GM19463 (cell line): ENCODE results near the gene KLHL33.

Experiments
- ATAC-seq: cut with Tn5 transposase; IDR thresholded peaks from one replicate; pipeline ENCODE4 v1.9.1; 2021; ENCODE audit warnings: mild to moderate bottlenecking, moderate library complexity; ENCODE audit not compliant: unreplicated experiment

KLHL33 gene

GRCh38 chr14:20435582-20436362 is at the start of gene KLHL33:
Gene KLHL33 (minus strand): TSS chr14:20436166. CDS start chr14:20435811, 355 bp downstream.
- no peak for ATAC-seq

GRCh38 chr14:20482382-20482781 is 46.4 kb upstream of the KLHL33 start:
- no peak for ATAC-seq

- ATAC-seq, result no peak
Observed at GRCh38 chr14:20478894-20479293, 42.9 kb upstream of the KLHL33 start.

- no peak for ATAC-seq
Observed at GRCh38 chr14:20477211-20477876, 41.4 kb upstream of the KLHL33 start.

- no peak for ATAC-seq
Observed at GRCh38 chr14:20476776-20477175, 40.8 kb upstream of the KLHL33 start.

GRCh38 chr14:20472536-20473169 is 36.7 kb upstream of the KLHL33 start:
- ATAC-seq, result no peak

GRCh38 chr14:20470603-20470901 is 34.6 kb upstream of the KLHL33 start:
- no peak for ATAC-seq

GRCh38 chr14:20469890-20470602 is 34.1 kb upstream of the KLHL33 start:
- peak; percentile 35 for ATAC-seq

- ATAC-seq, result peak; percentile 95
Observed at GRCh38 chr14:20469242-20469889, 33.4 kb upstream of the KLHL33 start, which contains the start of gene PNP. Gene PNP (plus strand): TSS chr14:20469406. CDS start chr14:20469525, 119 bp downstream.

GRCh38 chr14:20468764-20469241 is 32.8 kb upstream of the KLHL33 start:
- ATAC-seq, result no peak

GRCh38 chr14:20461225-20462141 is 25.5 kb upstream of the KLHL33 start, which contains the start of gene PIP4P1:
Gene PIP4P1 (minus strand): TSS chr14:20461434. CDS start chr14:20461325, 109 bp downstream.
- ATAC-seq, result peak; percentile 92

- ATAC-seq, result peak; percentile 1
Observed at GRCh38 chr14:20460458-20461224, 24.7 kb upstream of the KLHL33 start.

GRCh38 chr14:20458031-20458789 is 22.2 kb upstream of the KLHL33 start:
- no peak for ATAC-seq

- no peak for ATAC-seq
Observed at GRCh38 chr14:20456971-20457370, 21.0 kb upstream of the KLHL33 start.

- peak; percentile 37 for ATAC-seq
Observed at GRCh38 chr14:20455355-20456300, 19.7 kb upstream of the KLHL33 start.

GRCh38 chr14:20454516-20455354 is 18.8 kb upstream of the KLHL33 start, which contains the start of the genes APEX1 and OSGEP:
Gene APEX1 (plus strand): TSS chr14:20455226. CDS start chr14:20455646, 420 bp downstream.
Gene OSGEP (minus strand): TSS chr14:20454812. CDS start chr14:20454683, 129 bp downstream.
- ATAC-seq, result peak; percentile 85
